IMR-90 (cell line): ENCODE results near the gene NMUR1. TPM values are rescaled to one million over a fixed set of nuclear protein-coding genes. Genes with fewer than 3 reads are reported as not detected.

ENCODE experiments used
- ATAC-seq: fragments of 200-7000 bp; cut with Tn5 transposase; 2 replicates; pipeline ENCODE4 v1.9.1; 2020; ENCODE audit warnings: low read depth, mild to moderate bottlenecking, moderate library complexity
- BruUV-seq: library from RNA; stranded (reverse); fragments of 400-500 nt; replicated peaks from 2 replicates; lab custom pipeline; 2021; lab: Mats Ljungman, UMichigan
- CTCF ChIA-PET: fragments of 300-600 bp; formaldehyde crosslinking; extraction: SDS; loops from one replicate; lab custom pipeline; 2021; ENCODE audit warnings: antibody characterized with exemption; lab: Yijun Ruan, JAX
- POLR2A ChIA-PET: fragments of 300-600 bp; sonication (Branson Sonifier 250); formaldehyde crosslinking; loops from one replicate; lab custom pipeline; 2022; ENCODE audit warnings: antibody characterized with exemption; ENCODE audit not compliant: unreplicated experiment; lab: Charles Lee
- DNase-seq: peaks from one replicate; pipeline ENCODE4 v3.0.0; 2013
- H2AFZ ChIP-seq: replicated peaks from 2 replicates; pipeline ENCODE3; 2013; ENCODE audit warnings: low read length, mild to moderate bottlenecking; ENCODE audit not compliant: poor library complexity
- H2AK5ac ChIP-seq: 2 replicates; pipeline ENCODE4 v1.6.1; 2013; ENCODE audit warnings: low read depth, low read length, inconsistent platforms
- H2AK9ac ChIP-seq: replicated peaks from 2 replicates; pipeline ENCODE3; 2013; ENCODE audit warnings: mild to moderate bottlenecking, low read depth, low read length, moderate library complexity; ENCODE audit not compliant: poor library complexity
- H2BK120ac ChIP-seq: 2 replicates; pipeline ENCODE4 v1.6.1; 2013; ENCODE audit warnings: low read depth, low read length, inconsistent platforms
- H2BK15ac ChIP-seq: 3 replicates; pipeline ENCODE4 v1.6.1; 2013; ENCODE audit warnings: low read depth, low read length, inconsistent platforms
- H2BK20ac ChIP-seq: 2 replicates; pipeline ENCODE4 v1.6.1; 2013; ENCODE audit warnings: low read depth, mild to moderate bottlenecking, inconsistent platforms, low read length, moderate library complexity
- H2BK5ac ChIP-seq: 2 replicates; pipeline ENCODE4 v1.6.1; 2013; ENCODE audit warnings: mild to moderate bottlenecking, low read depth, low read length, inconsistent platforms; ENCODE audit not compliant: poor library complexity, severe bottlenecking
- H3K14ac ChIP-seq: replicated peaks from 2 replicates; pipeline ENCODE4 v1.6.1; 2013; ENCODE audit warnings: low read depth, low read length, inconsistent platforms
- H3K18ac ChIP-seq: 2 replicates; pipeline ENCODE4 v1.6.1; 2013; ENCODE audit warnings: low read depth, low read length, control low read depth
- H3K23ac ChIP-seq: 2 replicates; pipeline ENCODE4 v1.6.1; 2013; ENCODE audit warnings: low read depth, low read length, inconsistent platforms
- H3K27ac ChIP-seq: 2 replicates; pipeline ENCODE4 v1.5.1; 2013; ENCODE audit warnings: mild to moderate bottlenecking, control low read depth, low read length; ENCODE audit not compliant: insufficient read depth
- H3K27me3 ChIP-seq: 2 replicates; pipeline ENCODE4 v1.6.1; 2013; ENCODE audit warnings: low read length; ENCODE audit not compliant: control insufficient read depth, insufficient read depth
- H3K36me3 ChIP-seq: 2 replicates; pipeline ENCODE4 v1.6.1; 2013; ENCODE audit warnings: low read length, mixed read lengths; ENCODE audit not compliant: control insufficient read depth, insufficient read depth
- H3K4ac ChIP-seq: 2 replicates; pipeline ENCODE4 v1.6.1; 2013; ENCODE audit warnings: low read depth, low read length, inconsistent platforms
- H3K4me1 ChIP-seq: 2 replicates; pipeline ENCODE4 v1.6.1; 2013; ENCODE audit warnings: low read length, mixed read lengths; ENCODE audit not compliant: control insufficient read depth, insufficient read depth
- H3K4me2 ChIP-seq: 2 replicates; pipeline ENCODE4 v1.6.1; 2013; ENCODE audit warnings: low read depth, mild to moderate bottlenecking, control low read depth, low read length, moderate library complexity
- H3K4me3 ChIP-seq: 2 replicates; pipeline ENCODE4 v1.5.1; 2013; ENCODE audit warnings: low read depth, mild to moderate bottlenecking, control low read depth, low read length, moderate library complexity; ENCODE audit not compliant: insufficient read depth
- H3K56ac ChIP-seq: 2 replicates; pipeline ENCODE4 v1.6.1; 2013; ENCODE audit warnings: low read length, inconsistent platforms; ENCODE audit not compliant: insufficient read depth; ENCODE audit errors: extremely low read depth
- H3K79me1 ChIP-seq, 2 experiments: 2 replicates each; pipeline ENCODE4 v1.6.1; 2013; ENCODE audit warnings: low read length in 2 of 2, inconsistent platforms in 1 of 2, low read depth in 1 of 2
- H3K9ac ChIP-seq: 2 replicates; pipeline ENCODE4 v1.6.1; 2013; ENCODE audit warnings: low read depth, low read length, control low read depth
- H3K9me1 ChIP-seq: 2 replicates; pipeline ENCODE4 v1.6.1; 2013; ENCODE audit warnings: low read length, inconsistent platforms; ENCODE audit not compliant: insufficient read depth
- H3K9me3 ChIP-seq: 2 replicates; pipeline ENCODE4 v1.6.1; 2013; ENCODE audit warnings: low read length; ENCODE audit not compliant: control insufficient read depth, insufficient read depth
- H4K20me1 ChIP-seq: 2 replicates; pipeline ENCODE4 v1.6.1; 2013; ENCODE audit warnings: low read length, inconsistent platforms; ENCODE audit not compliant: insufficient read depth
- H4K5ac ChIP-seq: 2 replicates; pipeline ENCODE4 v1.6.1; 2013; ENCODE audit warnings: mild to moderate bottlenecking, low read depth, low read length, control low read depth
- H4K8ac ChIP-seq, 2 experiments: 2 replicates each; pipeline ENCODE4 v1.6.1; 2013; ENCODE audit warnings: low read depth in 2 of 2, low read length in 2 of 2, control low read depth in 1 of 2, inconsistent platforms in 1 of 2
- H4K91ac ChIP-seq: 2 replicates; pipeline ENCODE4 v1.6.1; 2013; ENCODE audit warnings: low read depth, low read length, inconsistent platforms; ENCODE audit not compliant: insufficient read depth
- BHLHE40 ChIP-seq: fragments of 150-350 bp; IDR thresholded peaks from 2 replicates; pipeline ENCODE4 v1.6.1; 2016; ENCODE audit warnings: mild to moderate bottlenecking, low read depth, low read length
- CEBPB ChIP-seq: IDR thresholded peaks from 2 replicates; pipeline ENCODE4 v1.6.1; 2012; ENCODE audit warnings: low read depth, low read length, improper control_type of control experiment
- CHD1 ChIP-seq: IDR thresholded peaks from 2 replicates; pipeline ENCODE4 v1.6.1; 2012; ENCODE audit warnings: low read depth, low read length, improper control_type of control experiment
- FOS ChIP-seq: fragments of 150-350 bp; IDR thresholded peaks from 2 replicates; pipeline ENCODE4 v1.6.1; 2016; ENCODE audit warnings: low read depth, low read length
- MAZ ChIP-seq: IDR thresholded peaks from 2 replicates; pipeline ENCODE4 v1.6.1; 2012; ENCODE audit warnings: low read depth, mild to moderate bottlenecking, low read length, improper control_type of control experiment, moderate library complexity, borderline replicate concordance
- MXI1 ChIP-seq: IDR thresholded peaks from 2 replicates; pipeline ENCODE4 v1.6.1; 2012; ENCODE audit warnings: low read depth, mild to moderate bottlenecking, low read length, moderate library complexity, borderline replicate concordance
- POLR2A ChIP-seq: IDR thresholded peaks from 2 replicates; pipeline ENCODE4 v1.6.1; 2012; ENCODE audit warnings: mild to moderate bottlenecking, low read depth, low read length
- RAD21 ChIP-seq: IDR thresholded peaks from 2 replicates; pipeline ENCODE4 v1.6.1; 2012; ENCODE audit warnings: low read length, improper control_type of control experiment
- RCOR1 ChIP-seq: IDR thresholded peaks from 2 replicates; pipeline ENCODE4 v1.6.1; 2012; ENCODE audit warnings: mild to moderate bottlenecking, low read length, improper control_type of control experiment; ENCODE audit not compliant: insufficient replicate concordance
- RFX5 ChIP-seq: IDR thresholded peaks from 2 replicates; pipeline ENCODE4 v1.8.0; 2012; ENCODE audit warnings: low read depth, mild to moderate bottlenecking, low read length, moderate library complexity
- SMC3 ChIP-seq: fragments of 150-350 bp; IDR thresholded peaks from 2 replicates; pipeline ENCODE4 v1.6.1; 2016; ENCODE audit warnings: low read depth, mild to moderate bottlenecking, antibody characterized with exemption, low read length, moderate library complexity
- USF2 ChIP-seq: fragments of 150-350 bp; IDR thresholded peaks from 2 replicates; pipeline ENCODE4 v1.6.1; 2017; ENCODE audit warnings: mild to moderate bottlenecking, antibody characterized with exemption, low read length, low read depth
- WGBS, 2 experiments: methylation state at CpG; one replicate each; pipeline versions ENCODE4 v1.1.5 to v1.1.7; 2013; ENCODE audit warnings: missing lambda C conversion rate in 2 of 2; ENCODE audit not compliant: insufficient read length in 1 of 2; ENCODE audit errors: extremely low coverage in 2 of 2; 5-methylcytosine and 5-hydroxymethylcytosine counted together
- dilution Hi-C: fragments of 300-500 bp; cut with HindIII; formaldehyde crosslinking; loops from one replicate; pipeline ENCODE4 v1.14.3; 2018; ENCODE audit warnings: low sequenced_read_pairs; ENCODE audit not compliant: unreplicated experiment
- in situ Hi-C: fragments of 300-500 bp; cut with MboI; formaldehyde crosslinking; loops from 3 replicates; pipeline ENCODE4 v1.14.3; 2019; ENCODE audit warnings: low sequenced_read_pairs, inconsistent platforms, mixed read lengths
- intact Hi-C: fragments of 100-400 bp; cut with micrococcal nuclease; formaldehyde crosslinking; loops from 2 replicates; pipeline ENCODE4 v1.10.0; 2022
- polyA plus RNA-seq, 3 experiments: library from polyadenylated mRNA; depleted of rRNA; stranded (reverse); fragments of >200 nt; gene quantifications; 2 replicates each; pipeline ENCODE4 v1.2.3, GENCODE V29; 2012; ENCODE audit warnings: low replicate concordance in 1 of 3
- total RNA-seq: library from RNA; depleted of rRNA; stranded (reverse); fragments of >200 nt; gene quantifications from 2 replicates; pipeline ENCODE4 v1.2.3, GENCODE V29; 2012
- TF ChIP-seq, protein P1 (sequence below): fragments of 150-350 bp; IDR thresholded peaks from 2 replicates; pipeline ENCODE4 v1.6.1; 2016; ENCODE audit warnings: low read depth, mild to moderate bottlenecking, low read length, moderate library complexity, borderline replicate concordance

Gene NMUR1
- total and polyA plus RNA-seq, 2 of the 4 experiments (the other 2 are of a cell fraction), result not detected

GRCh38 chr2:231479455-231479854 is 50.8 kb downstream of the NMUR1 start:
- WGBS, 2 experiments, result no CpG with 5 or more reads among the region's 9 CpGs
- no peaks in the 10 kb centered on the region for H3K9me1 ChIP-seq
- H3K27ac ChIP-seq, result no peak overlapping the region
- no peaks in the 10 kb centered on the region for H3K79me1 ChIP-seq
- no peak overlapping the region for H2BK5ac ChIP-seq
- H4K5ac ChIP-seq, result no peak overlapping the region
- H3K56ac ChIP-seq, result no peak overlapping the region
- H4K91ac ChIP-seq, result no peak overlapping the region
- H4K20me1 ChIP-seq, result no peaks in the 10 kb centered on the region
- ChIA-PET POLR2A (no interaction called here), CTCF (no interaction called here)
- H3K9me3 ChIP-seq, result no peaks in the 10 kb centered on the region
- H2BK20ac ChIP-seq, result no peak overlapping the region
- dilution Hi-C loops (no loop called here), in situ Hi-C loops (no loop called here), intact Hi-C loops (no loop called here)
- no peak for ATAC-seq
- no peak overlapping the region for H2AFZ ChIP-seq
- no peaks in the 10 kb centered on the region for H3K4me1 ChIP-seq
- peaks cover 8% of the 10 kb centered on the region for H3K27me3 ChIP-seq
- H2BK15ac ChIP-seq, result no peak overlapping the region
- no peak overlapping the region for H3K4me2 ChIP-seq
- no peak overlapping the region for H3K9ac ChIP-seq
- no peak overlapping the region for H3K14ac ChIP-seq
- no peak overlapping the region for H3K18ac ChIP-seq
- no peaks in the 10 kb centered on the region for H3K36me3 ChIP-seq
- H3K4ac ChIP-seq, result no peak overlapping the region
- H3K23ac ChIP-seq, result no peak overlapping the region
- H2AK9ac ChIP-seq, result no peak overlapping the region
- TF ChIP-seq CEBPB, result no peak
- TF ChIP-seq, protein P1, sequence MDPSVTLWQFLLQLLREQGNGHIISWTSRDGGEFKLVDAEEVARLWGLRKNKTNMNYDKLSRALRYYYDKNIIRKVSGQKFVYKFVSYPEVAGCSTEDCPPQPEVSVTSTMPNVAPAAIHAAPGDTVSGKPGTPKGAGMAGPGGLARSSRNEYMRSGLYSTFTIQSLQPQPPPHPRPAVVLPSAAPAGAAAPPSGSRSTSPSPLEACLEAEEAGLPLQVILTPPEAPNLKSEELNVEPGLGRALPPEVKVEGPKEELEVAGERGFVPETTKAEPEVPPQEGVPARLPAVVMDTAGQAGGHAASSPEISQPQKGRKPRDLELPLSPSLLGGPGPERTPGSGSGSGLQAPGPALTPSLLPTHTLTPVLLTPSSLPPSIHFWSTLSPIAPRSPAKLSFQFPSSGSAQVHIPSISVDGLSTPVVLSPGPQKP, result no peak
- TF ChIP-seq BHLHE40, result no peak
- TF ChIP-seq MXI1, result no peak
- TF ChIP-seq SMC3, result no peak
- TF ChIP-seq USF2, result no peak
- no peak for TF ChIP-seq POLR2A
- no peak for TF ChIP-seq RFX5
- TF ChIP-seq RAD21, result no peak
- TF ChIP-seq MAZ, result no peak
- no peak for TF ChIP-seq FOS
- no peak for TF ChIP-seq CHD1
- no peak for TF ChIP-seq RCOR1
- no peak overlapping the region for H2BK120ac ChIP-seq
- no TSS peak for BruUV-seq
- H2AK5ac ChIP-seq, result no peak overlapping the region
- no peak for DNase-seq
- no peak overlapping the region for H4K8ac ChIP-seq
- no peak overlapping the region for H3K4me3 ChIP-seq
